Measurements from ENCODE around the gene PHC2.
A peak's percentile ranks its signal among the peaks of the same experiment; 100 is the strongest.

PHC2 gene

DNA sequence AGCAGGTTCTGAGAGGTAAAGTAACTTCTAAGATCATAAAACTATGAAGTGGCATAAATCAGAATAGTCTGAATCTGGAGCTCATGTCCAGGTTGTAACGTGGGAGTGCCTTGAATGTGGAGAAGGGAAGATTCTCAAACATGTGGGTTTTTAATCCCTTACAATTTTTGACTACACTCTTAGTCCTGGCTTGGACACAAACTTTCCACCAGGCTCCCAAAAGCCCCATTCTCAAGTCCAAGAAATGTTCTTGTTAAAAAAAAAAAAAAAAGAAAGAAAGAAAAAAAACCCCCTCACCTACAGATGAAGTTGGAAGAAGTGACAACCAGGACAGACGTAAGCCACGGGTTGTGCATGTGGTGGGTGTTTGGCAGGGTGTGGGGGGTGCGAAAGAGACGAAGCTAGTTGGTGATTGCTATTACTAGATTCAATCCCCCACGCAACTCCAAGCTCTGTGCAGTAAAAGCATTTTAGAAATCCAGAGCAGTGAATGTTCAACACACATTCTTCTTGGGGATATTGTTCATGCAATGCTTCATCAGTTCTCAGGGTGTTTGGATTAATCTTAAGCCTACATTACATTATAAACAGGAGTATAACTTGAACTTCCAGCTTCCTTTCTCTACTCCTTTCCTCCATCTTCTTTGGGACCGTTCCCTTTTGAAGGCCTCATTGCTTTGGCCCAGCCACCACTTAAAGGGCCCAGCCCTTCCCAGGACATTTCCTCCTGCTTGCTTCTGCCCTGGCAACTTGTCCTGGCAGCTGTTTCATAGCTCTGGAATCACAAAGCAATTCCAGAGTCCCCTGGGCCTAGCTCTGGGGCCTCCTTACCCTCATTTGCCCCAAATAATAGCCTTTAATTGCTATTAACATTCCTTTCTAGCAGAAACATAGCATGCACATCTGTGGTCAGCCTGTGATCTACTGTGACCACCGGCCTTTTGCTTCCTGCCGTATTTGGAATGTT lies 41.8 kb downstream of the PHC2 start:
- no peak for TF ChIP-seq GLIS3 (CRISPR knock-in tag; IDR thresholded peaks at IDR 0.05)
- no peak for TF ChIP-seq ARNTL (CRISPR knock-in tag; IDR thresholded peaks at IDR 0.05; ENCODE audit: borderline replicate concordance, low read depth)
- peak; percentile 52 for TF ChIP-seq ISL1 (CRISPR knock-in tag; IDR thresholded peaks at IDR 0.05)
- no peak for TF ChIP-seq ZNF8 (CRISPR knock-in tag; IDR thresholded peaks at IDR 0.05)
- TF ChIP-seq, protein P1, sequence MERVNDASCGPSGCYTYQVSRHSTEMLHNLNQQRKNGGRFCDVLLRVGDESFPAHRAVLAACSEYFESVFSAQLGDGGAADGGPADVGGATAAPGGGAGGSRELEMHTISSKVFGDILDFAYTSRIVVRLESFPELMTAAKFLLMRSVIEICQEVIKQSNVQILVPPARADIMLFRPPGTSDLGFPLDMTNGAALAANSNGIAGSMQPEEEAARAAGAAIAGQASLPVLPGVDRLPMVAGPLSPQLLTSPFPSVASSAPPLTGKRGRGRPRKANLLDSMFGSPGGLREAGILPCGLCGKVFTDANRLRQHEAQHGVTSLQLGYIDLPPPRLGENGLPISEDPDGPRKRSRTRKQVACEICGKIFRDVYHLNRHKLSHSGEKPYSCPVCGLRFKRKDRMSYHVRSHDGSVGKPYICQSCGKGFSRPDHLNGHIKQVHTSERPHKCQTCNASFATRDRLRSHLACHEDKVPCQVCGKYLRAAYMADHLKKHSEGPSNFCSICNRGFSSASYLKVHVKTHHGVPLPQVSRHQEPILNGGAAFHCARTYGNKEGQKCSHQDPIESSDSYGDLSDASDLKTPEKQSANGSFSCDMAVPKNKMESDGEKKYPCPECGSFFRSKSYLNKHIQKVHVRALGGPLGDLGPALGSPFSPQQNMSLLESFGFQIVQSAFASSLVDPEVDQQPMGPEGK (CRISPR knock-in tag; IDR thresholded peaks at IDR 0.05; ENCODE audit: borderline replicate concordance): no peak
- peak; percentile 73 for ATAC-seq

DNA sequence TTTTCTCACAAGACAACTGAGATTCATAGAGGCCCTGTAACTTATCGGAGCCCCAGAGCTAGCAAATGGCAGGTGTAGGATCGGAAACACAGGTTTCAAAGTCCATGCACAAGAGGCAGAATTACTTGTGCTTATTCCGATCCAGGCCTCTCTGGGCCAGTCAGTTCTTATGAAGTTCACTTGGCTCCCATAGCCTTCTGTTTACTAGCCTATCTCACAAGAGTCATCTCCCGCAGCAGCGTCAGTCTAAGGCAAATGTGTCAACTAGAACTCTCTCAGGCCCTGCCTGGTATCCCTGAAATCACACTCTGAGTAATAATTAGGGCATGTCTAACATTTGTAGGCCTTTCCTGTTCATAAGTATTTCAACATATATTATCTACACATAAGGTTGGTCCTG lies 43.3 kb downstream of the PHC2 start:
- ATAC-seq: no peak
- TF ChIP-seq ISL1 (CRISPR knock-in tag; IDR thresholded peaks at IDR 0.05) (no peak), ZNF8 (CRISPR knock-in tag; IDR thresholded peaks at IDR 0.05) (no peak), BACH2 (CRISPR knock-in tag; IDR thresholded peaks at IDR 0.05; ENCODE audit: borderline replicate concordance) (no peak), PPARA (CRISPR knock-in tag; IDR thresholded peaks at IDR 0.05; ENCODE audit: borderline replicate concordance) (no peak), ZNF70 (CRISPR knock-in tag; IDR thresholded peaks at IDR 0.05) (no peak), RARB (CRISPR knock-in tag; IDR thresholded peaks at IDR 0.05) (no peak)
- TF ChIP-seq, protein P1 (CRISPR knock-in tag; IDR thresholded peaks at IDR 0.05; ENCODE audit: borderline replicate concordance): no peak

DNA sequence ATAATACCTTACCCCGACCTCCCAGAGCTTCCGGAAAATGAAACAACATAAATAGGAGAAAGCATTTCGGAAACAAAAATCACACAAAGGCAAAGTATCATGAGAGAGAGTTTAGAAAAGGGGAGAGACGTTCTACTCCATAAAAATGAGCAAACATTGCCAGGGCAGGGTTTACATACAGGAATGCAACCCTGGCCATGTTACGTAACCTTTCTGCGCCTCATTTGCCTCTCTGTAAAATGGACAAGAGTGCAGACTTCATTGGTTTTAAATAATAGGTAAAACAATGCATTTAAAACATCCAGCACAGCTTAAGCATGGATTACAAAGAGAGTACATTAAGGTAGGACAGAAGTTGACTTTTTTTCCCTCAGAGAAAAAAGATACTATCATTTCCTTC lies 45.6 kb downstream of the PHC2 start:
- TF ChIP-seq ESRRG (CRISPR knock-in tag; IDR thresholded peaks at IDR 0.05) (no peak), BACH2 (CRISPR knock-in tag; IDR thresholded peaks at IDR 0.05; ENCODE audit: borderline replicate concordance) (no peak), TOX (CRISPR knock-in tag; IDR thresholded peaks at IDR 0.05; ENCODE audit: borderline replicate concordance) (no peak), ZFP30 (CRISPR knock-in tag; IDR thresholded peaks at IDR 0.05) (no peak), ZNF565 (CRISPR knock-in tag; conservative IDR thresholded peaks at IDR 0.05; ENCODE audit: low read depth) (no peak), OSR1 (CRISPR knock-in tag; IDR thresholded peaks at IDR 0.05) (no peak), TCF4 (CRISPR knock-in tag; IDR thresholded peaks at IDR 0.05; ENCODE audit: borderline replicate concordance) (no peak), PPARA (CRISPR knock-in tag; IDR thresholded peaks at IDR 0.05; ENCODE audit: borderline replicate concordance) (no peak), ARNTL (CRISPR knock-in tag; IDR thresholded peaks at IDR 0.05; ENCODE audit: borderline replicate concordance, low read depth) (no peak), ZNF70 (CRISPR knock-in tag; IDR thresholded peaks at IDR 0.05) (no peak), ZNF8 (CRISPR knock-in tag; IDR thresholded peaks at IDR 0.05) (no peak)
- TF ChIP-seq, protein P2, sequence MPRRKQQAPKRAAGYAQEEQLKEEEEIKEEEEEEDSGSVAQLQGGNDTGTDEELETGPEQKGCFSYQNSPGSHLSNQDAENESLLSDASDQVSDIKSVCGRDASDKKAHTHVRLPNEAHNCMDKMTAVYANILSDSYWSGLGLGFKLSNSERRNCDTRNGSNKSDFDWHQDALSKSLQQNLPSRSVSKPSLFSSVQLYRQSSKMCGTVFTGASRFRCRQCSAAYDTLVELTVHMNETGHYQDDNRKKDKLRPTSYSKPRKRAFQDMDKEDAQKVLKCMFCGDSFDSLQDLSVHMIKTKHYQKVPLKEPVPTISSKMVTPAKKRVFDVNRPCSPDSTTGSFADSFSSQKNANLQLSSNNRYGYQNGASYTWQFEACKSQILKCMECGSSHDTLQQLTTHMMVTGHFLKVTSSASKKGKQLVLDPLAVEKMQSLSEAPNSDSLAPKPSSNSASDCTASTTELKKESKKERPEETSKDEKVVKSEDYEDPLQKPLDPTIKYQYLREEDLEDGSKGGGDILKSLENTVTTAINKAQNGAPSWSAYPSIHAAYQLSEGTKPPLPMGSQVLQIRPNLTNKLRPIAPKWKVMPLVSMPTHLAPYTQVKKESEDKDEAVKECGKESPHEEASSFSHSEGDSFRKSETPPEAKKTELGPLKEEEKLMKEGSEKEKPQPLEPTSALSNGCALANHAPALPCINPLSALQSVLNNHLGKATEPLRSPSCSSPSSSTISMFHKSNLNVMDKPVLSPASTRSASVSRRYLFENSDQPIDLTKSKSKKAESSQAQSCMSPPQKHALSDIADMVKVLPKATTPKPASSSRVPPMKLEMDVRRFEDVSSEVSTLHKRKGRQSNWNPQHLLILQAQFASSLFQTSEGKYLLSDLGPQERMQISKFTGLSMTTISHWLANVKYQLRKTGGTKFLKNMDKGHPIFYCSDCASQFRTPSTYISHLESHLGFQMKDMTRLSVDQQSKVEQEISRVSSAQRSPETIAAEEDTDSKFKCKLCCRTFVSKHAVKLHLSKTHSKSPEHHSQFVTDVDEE (CRISPR knock-in tag; IDR thresholded peaks at IDR 0.05): no peak
- TF ChIP-seq, protein P3, sequence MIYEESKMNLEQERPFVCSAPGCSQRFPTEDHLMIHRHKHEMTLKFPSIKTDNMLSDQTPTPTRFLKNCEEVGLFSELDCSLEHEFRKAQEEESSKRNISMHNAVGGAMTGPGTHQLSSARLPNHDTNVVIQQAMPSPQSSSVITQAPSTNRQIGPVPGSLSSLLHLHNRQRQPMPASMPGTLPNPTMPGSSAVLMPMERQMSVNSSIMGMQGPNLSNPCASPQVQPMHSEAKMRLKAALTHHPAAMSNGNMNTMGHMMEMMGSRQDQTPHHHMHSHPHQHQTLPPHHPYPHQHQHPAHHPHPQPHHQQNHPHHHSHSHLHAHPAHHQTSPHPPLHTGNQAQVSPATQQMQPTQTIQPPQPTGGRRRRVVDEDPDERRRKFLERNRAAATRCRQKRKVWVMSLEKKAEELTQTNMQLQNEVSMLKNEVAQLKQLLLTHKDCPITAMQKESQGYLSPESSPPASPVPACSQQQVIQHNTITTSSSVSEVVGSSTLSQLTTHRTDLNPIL (CRISPR knock-in tag; IDR thresholded peaks at IDR 0.05; ENCODE audit: low read depth): no peak
- TF ChIP-seq, protein P4, sequence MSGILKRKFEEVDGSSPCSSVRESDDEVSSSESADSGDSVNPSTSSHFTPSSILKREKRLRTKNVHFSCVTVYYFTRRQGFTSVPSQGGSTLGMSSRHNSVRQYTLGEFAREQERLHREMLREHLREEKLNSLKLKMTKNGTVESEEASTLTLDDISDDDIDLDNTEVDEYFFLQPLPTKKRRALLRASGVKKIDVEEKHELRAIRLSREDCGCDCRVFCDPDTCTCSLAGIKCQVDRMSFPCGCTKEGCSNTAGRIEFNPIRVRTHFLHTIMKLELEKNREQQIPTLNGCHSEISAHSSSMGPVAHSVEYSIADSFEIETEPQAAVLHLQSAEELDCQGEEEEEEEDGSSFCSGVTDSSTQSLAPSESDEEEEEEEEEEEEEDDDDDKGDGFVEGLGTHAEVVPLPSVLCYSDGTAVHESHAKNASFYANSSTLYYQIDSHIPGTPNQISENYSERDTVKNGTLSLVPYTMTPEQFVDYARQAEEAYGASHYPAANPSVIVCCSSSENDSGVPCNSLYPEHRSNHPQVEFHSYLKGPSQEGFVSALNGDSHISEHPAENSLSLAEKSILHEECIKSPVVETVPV (CRISPR knock-in tag; IDR thresholded peaks at IDR 0.05): no peak
- TF ChIP-seq, protein P5, sequence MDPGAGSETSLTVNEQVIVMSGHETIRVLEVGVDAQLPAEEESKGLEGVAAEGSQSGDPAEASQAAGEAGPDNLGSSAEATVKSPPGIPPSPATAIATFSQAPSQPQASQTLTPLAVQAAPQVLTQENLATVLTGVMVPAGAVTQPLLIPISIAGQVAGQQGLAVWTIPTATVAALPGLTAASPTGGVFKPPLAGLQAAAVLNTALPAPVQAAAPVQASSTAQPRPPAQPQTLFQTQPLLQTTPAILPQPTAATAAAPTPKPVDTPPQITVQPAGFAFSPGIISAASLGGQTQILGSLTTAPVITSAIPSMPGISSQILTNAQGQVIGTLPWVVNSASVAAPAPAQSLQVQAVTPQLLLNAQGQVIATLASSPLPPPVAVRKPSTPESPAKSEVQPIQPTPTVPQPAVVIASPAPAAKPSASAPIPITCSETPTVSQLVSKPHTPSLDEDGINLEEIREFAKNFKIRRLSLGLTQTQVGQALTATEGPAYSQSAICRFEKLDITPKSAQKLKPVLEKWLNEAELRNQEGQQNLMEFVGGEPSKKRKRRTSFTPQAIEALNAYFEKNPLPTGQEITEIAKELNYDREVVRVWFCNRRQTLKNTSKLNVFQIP (CRISPR knock-in tag; IDR thresholded peaks at IDR 0.05; ENCODE audit: borderline replicate concordance, low read depth): no peak
- no peak for ATAC-seq
